HG03575 (cell line): ENCODE measurements around the gene VDAC2.
"Not testable (repeated sequence)": the region's sequence is repeated elsewhere in the genome, so short reads cannot be mapped to it uniquely, and the experiment has no call there.

ENCODE experiments used
- ATAC-seq: cut with Tn5 transposase; IDR thresholded peaks from one replicate; pipeline ENCODE4 v1.9.1; 2021; ENCODE audit not compliant: unreplicated experiment, insufficient number of reproducible peaks, low FRiP score; ENCODE audit errors: extremely low read depth

Gene VDAC2, protein sequence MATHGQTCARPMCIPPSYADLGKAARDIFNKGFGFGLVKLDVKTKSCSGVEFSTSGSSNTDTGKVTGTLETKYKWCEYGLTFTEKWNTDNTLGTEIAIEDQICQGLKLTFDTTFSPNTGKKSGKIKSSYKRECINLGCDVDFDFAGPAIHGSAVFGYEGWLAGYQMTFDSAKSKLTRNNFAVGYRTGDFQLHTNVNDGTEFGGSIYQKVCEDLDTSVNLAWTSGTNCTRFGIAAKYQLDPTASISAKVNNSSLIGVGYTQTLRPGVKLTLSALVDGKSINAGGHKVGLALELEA

DNA sequence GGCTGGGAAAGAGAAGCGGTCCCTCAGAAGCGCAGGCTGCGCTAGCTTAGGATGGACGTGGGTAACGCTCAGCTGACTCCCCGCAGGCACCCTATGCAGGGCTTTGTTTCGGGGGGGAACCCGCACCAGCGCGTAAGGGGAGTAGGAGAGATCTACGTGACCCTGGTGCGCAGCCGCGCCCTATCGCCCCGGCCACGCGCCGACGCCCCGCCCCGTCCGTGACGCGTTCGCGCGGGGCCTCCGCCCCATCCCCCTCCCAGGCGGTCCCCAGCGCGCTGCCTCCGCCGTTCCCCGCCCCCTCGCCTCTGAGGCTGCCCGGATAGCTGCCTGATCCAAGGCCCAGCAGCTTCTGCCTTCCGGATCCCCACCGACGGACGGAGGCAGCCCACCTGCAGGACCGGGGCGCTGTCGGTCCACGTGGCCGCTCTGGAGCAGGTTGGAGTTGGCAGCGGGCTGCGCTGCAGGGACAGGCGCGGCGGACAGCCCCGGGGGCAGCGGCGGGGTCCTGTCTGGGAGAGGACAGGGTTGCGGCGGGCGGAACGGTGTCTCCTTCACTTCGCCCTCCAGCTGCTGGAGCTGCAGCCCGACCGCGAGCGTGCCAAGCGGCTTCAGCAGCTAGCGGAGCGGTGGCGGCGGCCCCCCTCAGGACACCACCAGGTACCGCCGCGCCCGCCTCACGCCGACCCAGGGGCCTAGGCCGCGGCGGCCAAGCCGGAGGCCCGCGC lies at the start of gene VDAC2:
VDAC2 (plus strand) TSS at position 515 of the 725 bp plus-strand sequence. CDS start 363 bp downstream, outside the sequence.
- ATAC-seq, result peak; percentile 72

DNA sequence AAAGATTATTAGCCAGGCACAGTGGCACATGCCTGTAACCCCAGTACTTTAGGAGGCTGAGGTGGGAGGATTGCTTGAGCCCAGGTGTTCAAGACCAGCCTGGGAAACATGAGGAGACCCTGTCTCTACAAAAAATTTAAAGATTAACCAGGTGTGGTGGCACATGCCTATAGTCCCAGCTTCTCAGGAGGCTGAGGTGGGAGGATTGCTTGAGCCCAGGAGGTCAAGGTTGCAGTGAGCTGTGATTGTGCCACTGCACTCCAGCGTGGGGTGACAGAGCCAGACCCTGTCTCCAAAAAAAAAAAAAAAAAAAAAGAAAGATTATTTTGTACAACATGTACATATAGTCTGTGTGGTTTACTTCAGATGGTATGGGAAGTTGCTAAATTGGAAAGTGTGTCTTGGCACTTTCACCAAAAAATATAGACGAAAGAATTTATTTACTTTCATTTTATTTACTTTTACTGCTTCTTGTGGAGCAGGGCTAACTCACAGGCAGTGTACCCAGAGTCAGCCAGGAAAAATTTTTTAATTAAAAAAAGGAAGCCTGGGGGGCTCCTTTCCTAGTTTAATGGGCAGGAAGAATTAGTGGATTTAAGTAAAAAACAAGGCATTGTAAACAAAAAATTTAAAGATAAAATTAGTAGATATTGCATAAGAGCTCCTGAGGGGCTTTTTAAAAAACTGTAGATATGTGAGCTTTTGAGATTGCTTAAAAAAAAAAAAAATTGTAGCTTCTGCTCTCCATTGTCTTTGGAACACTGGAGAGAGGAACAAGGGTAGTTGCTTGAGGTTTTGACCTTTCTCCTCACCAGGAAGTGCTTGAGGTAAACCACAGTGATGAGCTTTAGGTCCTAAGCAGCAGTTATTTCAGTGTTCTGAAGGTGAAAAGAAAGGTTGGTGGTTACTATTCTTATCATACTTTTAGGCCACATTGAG lies 44.6 kb upstream of the VDAC2 start:
- ATAC-seq, result no peak

GRCh38 chr10:75166623-75166972 lies 44.0 kb upstream of the VDAC2 start:
- no peak for ATAC-seq

DNA sequence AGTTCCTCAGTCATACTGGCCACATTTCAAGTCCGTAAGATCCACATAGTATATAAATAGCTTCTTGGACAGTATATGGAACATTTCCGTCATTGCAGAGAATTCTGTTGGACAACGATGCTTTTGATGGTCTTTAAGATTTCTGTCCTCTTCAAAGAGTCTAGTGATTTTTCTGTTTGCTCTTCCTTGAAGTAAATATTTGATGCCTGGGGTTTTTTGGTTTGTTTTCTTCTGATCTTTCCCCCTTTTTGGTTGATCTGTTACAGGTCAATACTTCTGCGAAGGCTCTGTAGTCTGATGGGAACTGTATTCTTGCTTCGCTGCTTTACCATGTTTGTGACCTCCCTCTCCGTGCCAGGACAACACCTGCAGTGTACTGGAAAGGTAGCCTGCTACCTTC lies 42.3 kb upstream of the VDAC2 start:
- ATAC-seq, result no peak

- ATAC-seq, result no peak
Measured at GRCh38 chr10:75170215-75170614, 40.4 kb upstream of the VDAC2 start.

DNA sequence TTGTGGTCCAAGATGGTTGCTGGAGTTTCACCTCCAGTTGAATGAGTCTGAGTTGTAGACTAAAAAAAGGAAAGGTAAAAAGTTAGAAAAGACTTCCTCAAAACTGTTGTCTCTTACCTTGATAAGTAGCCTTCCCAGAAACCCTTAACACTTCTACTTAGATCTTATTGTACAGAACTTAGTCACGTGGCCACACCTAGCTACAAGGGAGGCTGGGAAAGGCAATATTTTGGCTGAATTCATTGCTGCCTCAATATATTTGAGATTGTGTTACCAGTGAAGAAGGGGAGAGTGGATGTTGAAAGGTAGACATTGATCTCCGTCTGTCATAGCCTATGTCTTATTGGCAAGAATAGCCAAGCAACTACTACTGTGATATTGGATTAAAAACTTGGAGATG lies 35.5 kb upstream of the VDAC2 start:
- no peak for ATAC-seq

DNA sequence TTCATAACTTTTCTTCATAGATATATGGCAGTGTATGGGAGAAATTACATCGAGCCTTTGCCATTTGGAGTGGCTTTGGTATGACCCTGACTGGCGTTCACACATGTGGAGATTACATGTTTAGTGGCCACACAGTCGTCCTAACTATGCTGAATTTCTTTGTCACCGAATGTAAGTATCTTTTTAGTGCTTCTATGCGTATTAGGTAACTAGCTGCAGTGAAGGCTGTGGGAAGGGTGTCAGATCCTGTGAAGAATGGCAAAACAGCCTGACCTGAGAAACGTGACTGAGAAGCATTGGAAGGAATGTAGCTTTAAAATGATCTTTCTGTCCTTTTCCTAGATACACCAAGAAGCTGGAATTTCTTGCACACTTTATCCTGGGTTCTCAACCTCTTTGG lies 34.5 kb upstream of the VDAC2 start:
- no peak for ATAC-seq

- no peak for ATAC-seq
Measured at GRCh38 chr10:75176736-75177135, 33.9 kb upstream of the VDAC2 start.

GRCh38 chr10:75179657-75180177 lies 30.9 kb upstream of the VDAC2 start:
- no peak for ATAC-seq

DNA sequence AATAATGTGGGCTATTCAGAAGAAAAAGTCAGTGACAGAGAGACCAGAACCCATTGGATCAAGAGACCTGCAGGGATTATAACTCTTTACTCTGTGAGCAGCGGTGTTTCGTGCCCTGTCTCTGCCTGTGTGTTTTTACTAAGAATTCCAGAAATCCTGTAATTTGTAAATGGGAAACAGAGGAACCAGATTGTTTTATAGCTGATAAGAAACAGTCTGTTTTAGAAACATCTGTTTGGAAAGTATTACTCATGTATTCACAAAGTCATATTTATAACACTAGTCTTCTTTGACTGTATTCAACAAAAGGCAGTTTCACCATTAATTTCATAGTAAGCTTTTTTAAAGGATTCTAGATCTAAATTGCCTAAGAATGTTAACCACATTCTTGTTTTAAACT lies 30.0 kb upstream of the VDAC2 start:
- ATAC-seq, result no peak

DNA sequence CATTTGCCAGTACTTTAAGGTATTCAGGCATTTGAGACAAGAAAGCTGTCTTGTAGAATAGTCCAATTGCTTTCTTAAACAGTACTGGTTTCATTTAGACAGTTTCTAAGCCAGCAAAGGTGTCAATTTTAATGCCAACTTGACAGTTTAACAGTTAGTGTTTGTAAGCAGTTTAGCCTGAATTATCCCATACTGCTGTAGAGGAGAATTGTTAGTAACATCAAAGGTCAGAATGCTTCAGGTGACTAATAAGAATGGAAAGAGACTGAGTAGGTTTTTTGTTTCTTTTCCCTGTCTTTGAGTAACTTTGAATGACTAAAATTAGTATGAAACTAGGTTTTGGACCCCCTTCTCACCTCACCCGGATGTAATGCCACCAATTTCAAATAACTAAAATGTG lies 29.5 kb upstream of the VDAC2 start:
- no peak for ATAC-seq

DNA sequence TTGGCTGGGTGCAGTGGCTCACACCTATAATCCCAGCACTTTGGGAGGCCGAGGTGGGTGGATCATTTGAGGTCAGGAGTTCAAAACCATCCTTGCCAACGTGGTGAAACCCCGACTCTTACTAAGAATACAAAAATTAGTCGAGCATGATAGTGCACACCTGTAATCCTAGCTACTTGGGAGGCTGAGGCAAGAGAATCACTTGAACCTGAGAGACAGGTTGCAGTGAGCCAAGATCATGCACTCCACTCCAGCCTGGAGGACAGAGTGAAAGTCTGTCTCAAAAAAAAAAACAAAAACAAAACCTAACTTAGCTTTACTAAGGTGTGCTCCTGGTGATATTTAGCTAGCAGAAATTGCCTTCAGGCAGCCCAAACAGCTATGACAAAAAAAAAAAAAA lies 24.3 kb upstream of the VDAC2 start:
- ATAC-seq, result no peak

- ATAC-seq, result no peak
Measured at GRCh38 chr10:75187961-75188426, 22.6 kb upstream of the VDAC2 start.

DNA sequence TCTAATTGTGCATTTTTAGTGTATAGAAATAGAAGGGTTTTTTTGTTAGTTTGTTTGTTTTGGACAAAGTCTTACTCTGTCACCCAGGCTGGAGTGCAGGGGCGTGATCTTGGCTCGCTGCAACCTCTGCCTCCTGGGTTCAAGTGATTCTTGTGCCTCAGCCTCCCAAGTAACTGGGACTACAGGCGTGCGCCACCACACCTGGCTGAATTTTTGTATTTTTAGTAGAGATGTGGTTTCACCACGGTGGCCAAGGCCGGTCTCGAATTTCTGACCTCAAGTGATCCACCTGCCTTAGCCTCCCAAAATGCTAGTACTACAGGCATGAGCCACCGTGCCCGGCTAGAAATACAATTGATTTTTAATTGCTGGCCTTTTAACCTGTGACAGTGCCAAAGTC lies 22.1 kb upstream of the VDAC2 start:
- not testable (repeated sequence) for ATAC-seq

- ATAC-seq, result no peak
Measured at GRCh38 chr10:75189266-75190096, 21.1 kb upstream of the VDAC2 start.

- ATAC-seq, result no peak
Measured at GRCh38 chr10:75191821-75192568, 18.6 kb upstream of the VDAC2 start.

DNA sequence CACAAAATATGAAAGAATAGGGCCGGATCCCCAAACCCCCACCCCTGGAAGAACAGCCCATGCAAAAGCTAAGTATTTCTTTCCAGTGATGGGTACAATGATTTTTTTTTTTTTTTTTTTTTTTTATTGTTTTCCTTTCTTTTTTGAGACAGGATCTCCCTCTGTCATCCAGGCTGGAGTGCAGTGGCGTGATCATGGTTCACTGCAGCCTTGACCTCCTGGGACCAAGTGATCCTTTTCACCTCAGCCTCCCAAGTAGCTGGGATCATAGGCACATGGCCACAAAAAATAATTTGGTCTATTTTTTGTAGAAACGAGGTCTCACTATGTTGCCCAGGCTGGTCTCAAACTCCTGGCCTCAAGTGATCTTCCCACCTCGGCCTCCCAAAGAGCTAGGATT lies 16.0 kb upstream of the VDAC2 start:
- not testable (repeated sequence) for ATAC-seq
